Gastroesophageal sphincter (tissue), 4 donors: Measurements from ENCODE around the gene PGM2L1. TPM values are rescaled to one million over a fixed set of nuclear protein-coding genes. Genes with fewer than 3 reads are reported as not detected.

Experiments
- ATAC-seq: fragments of 150-250 bp; one replicate; pipeline ENCODE4 v1.9.1; 2016; ENCODE audit warnings: mild to moderate bottlenecking, moderate library complexity
- H3K27ac ChIP-seq, 4 donors: fragments of 200-600 bp; sonication (generic) in 3 of 4; 1 replicate in 3 of 4; 2 replicates in 1 of 4; pipeline ENCODE4 v1.5.1; 2016 to 2019
- H3K27me3 ChIP-seq: fragments of 200-600 bp; sonication (generic); one replicate; pipeline ENCODE4 v1.5.1; 2019
- H3K36me3 ChIP-seq, 2 donors: fragments of 200-600 bp; sonication (generic); one replicate each; pipeline ENCODE4 v1.5.1; 2019; ENCODE audit warnings: control low read depth in 1 of 2
- H3K4me1 ChIP-seq, 3 donors: fragments of 200-600 bp; sonication (generic); 1 replicate in 2 of 3; 2 replicates in 1 of 3; pipeline ENCODE4 v1.5.1; 2016 to 2019; ENCODE audit warnings: control low read depth in 2 of 3
- H3K4me3 ChIP-seq, 2 donors: fragments of 200-600 bp; sonication (generic); one replicate each; pipeline ENCODE4 v1.5.1; 2019; ENCODE audit warnings: mild to moderate bottlenecking in 1 of 2, moderate library complexity in 1 of 2
- H3K9me3 ChIP-seq, 3 donors: fragments of 200-600 bp; sonication (generic); one replicate each; pipeline ENCODE4 v1.5.1; 2017 to 2019; ENCODE audit warnings: control low read depth in 2 of 3
- CTCF ChIP-seq, 4 experiments: fragments of 200-600 bp in 2 of 4; fragments of 450-650 bp in 2 of 4; sonication (generic) in 1 of 4; IDR thresholded peaks; one replicate each; pipeline ENCODE4 v1.5.1; 2017 to 2019; ENCODE audit warnings: antibody characterized with exemption in 4 of 4, mild to moderate bottlenecking in 2 of 4, moderate library complexity in 2 of 4
- EP300 ChIP-seq: sonication (generic); formaldehyde crosslinking; IDR thresholded peaks from one replicate; pipeline ENCODE4 v1.6.1; 2017; ENCODE audit warnings: antibody characterized with exemption, mild to moderate bottlenecking
- POLR2A ChIP-seq, 2 donors: fragments of 450-650 bp; IDR thresholded peaks; one replicate each; pipeline ENCODE4 v1.6.1; 2017; ENCODE audit warnings: antibody characterized with exemption in 2 of 2, mild to moderate bottlenecking in 2 of 2, moderate library complexity in 1 of 2
- POLR2AphosphoS5 ChIP-seq: sonication (generic); formaldehyde crosslinking; IDR thresholded peaks from one replicate; pipeline ENCODE4 v1.6.1; 2017; ENCODE audit warnings: antibody characterized with exemption
- WGBS, 2 donors: methylation state at CpG; one replicate each; pipeline ENCODE4 v1.1.5; 2018; ENCODE audit warnings: low coverage in 1 of 2; 5-methylcytosine and 5-hydroxymethylcytosine counted together
- total RNA-seq, 4 donors: library from RNA; depleted of rRNA; stranded (reverse); fragments of >200 nt; gene quantifications; one replicate each; pipeline ENCODE4 v1.1.0, GENCODE V29; 2016

The PGM2L1 gene
- total RNA-seq, result 1 to 10 TPM; 1.2 to 7.8 (median 4.9) TPM

GRCh38 chr11:74398244-74399159, at the start of gene PGM2L1:
PGM2L1 (minus strand) TSS chr11:74398433; CDS start chr11:74398161, 272 bp downstream.
- WGBS, 2 donors, result 0% methylated on average over 20 to 25 of the region's 71 CpGs
- Histone ChIP-seq H3K27me3 (no peaks in the 10 kb centered on the region), H3K36me3 (no peaks in the 10 kb centered on the region), H3K4me1 (peaks cover 0 to 16% (median 0%) of the 10 kb centered on the region in 3 donors), H3K27ac (peak within 1 kb of the TSS; percentile 21 to 94 (median 90)), H3K4me3 (peak within 1 kb of the TSS; percentile 68 to 73), H3K9me3 (no peaks in the 10 kb centered on the region)
- peak; percentile 99 for ATAC-seq
- TF ChIP-seq EP300 (no peak), CTCF (IDR thresholded peaks at IDR 0.05) (peak in 1 of 4 experiments; percentile 17), POLR2A (IDR thresholded peaks at IDR 0.05) (peak; percentile 36 to 40), POLR2AphosphoS5 (peak; percentile 19)

GRCh38 chr11:74447720-74448119, 49.5 kb upstream of the PGM2L1 start:
- TF ChIP-seq CTCF (IDR thresholded peaks at IDR 0.05), result no peak
- no peak for TF ChIP-seq POLR2AphosphoS5
- no peak for TF ChIP-seq POLR2A (IDR thresholded peaks at IDR 0.05)
- TF ChIP-seq EP300, result no peak
- no peaks in the 10 kb centered on the region for H3K9me3 ChIP-seq
- H3K27me3 ChIP-seq, result peaks cover 8% of the 10 kb centered on the region
- no peaks in the 10 kb centered on the region for H3K36me3 ChIP-seq
- H3K27ac ChIP-seq, result no peak overlapping the region
- peaks cover 0 to 8% (median 0%) of the 10 kb centered on the region in 3 donors for H3K4me1 ChIP-seq
- H3K4me3 ChIP-seq, result no peak overlapping the region
- ATAC-seq, result no peak

- Histone ChIP-seq H3K27ac (no peak overlapping the region), H3K9me3 (no peaks in the 10 kb centered on the region), H3K36me3 (no peaks in the 10 kb centered on the region), H3K4me1 (peaks cover 0 to 8% (median 0%) of the 10 kb centered on the region in 3 donors), H3K4me3 (no peak overlapping the region), H3K27me3 (no peaks in the 10 kb centered on the region)
- TF ChIP-seq POLR2AphosphoS5 (no peak), EP300 (no peak), CTCF (IDR thresholded peaks at IDR 0.05) (no peak)
- ATAC-seq, result no peak
- WGBS, 2 donors, result 86 to 100% methylated on average over 1 of the region's 1 CpG
These were observed 48.3 kb upstream of the PGM2L1 start for GRCh38 chr11:74446532-74446938.

- no peaks in the 10 kb centered on the region for H3K9me3 ChIP-seq
- no peak overlapping the region for H3K27ac ChIP-seq
- H3K4me3 ChIP-seq, result no peak overlapping the region
- H3K4me1 ChIP-seq, result peaks cover 0 to 3% (median 0%) of the 10 kb centered on the region in 3 donors
- no peaks in the 10 kb centered on the region for H3K27me3 ChIP-seq
- 65% methylated on average over 5 of the region's 9 CpGs; no CpG with 5 or more reads in 1 of the 2 donors for WGBS, 2 donors
- no peaks in the 10 kb centered on the region for H3K36me3 ChIP-seq
- no peak for ATAC-seq
- TF ChIP-seq POLR2AphosphoS5 (no peak), POLR2A (IDR thresholded peaks at IDR 0.05) (no peak), CTCF (IDR thresholded peaks at IDR 0.05) (no peak), EP300 (no peak)
These were observed 46.1 kb upstream of the PGM2L1 start for GRCh38 chr11:74444173-74444826.
